GM18498 (cell line): ENCODE results near the gene POLDIP3.

Experiments
- ATAC-seq: cut with Tn5 transposase; IDR thresholded peaks from one replicate; pipeline ENCODE4 v1.9.1; 2021; ENCODE audit warnings: mild to moderate bottlenecking, moderate library complexity; ENCODE audit not compliant: unreplicated experiment

The POLDIP3 gene

DNA sequence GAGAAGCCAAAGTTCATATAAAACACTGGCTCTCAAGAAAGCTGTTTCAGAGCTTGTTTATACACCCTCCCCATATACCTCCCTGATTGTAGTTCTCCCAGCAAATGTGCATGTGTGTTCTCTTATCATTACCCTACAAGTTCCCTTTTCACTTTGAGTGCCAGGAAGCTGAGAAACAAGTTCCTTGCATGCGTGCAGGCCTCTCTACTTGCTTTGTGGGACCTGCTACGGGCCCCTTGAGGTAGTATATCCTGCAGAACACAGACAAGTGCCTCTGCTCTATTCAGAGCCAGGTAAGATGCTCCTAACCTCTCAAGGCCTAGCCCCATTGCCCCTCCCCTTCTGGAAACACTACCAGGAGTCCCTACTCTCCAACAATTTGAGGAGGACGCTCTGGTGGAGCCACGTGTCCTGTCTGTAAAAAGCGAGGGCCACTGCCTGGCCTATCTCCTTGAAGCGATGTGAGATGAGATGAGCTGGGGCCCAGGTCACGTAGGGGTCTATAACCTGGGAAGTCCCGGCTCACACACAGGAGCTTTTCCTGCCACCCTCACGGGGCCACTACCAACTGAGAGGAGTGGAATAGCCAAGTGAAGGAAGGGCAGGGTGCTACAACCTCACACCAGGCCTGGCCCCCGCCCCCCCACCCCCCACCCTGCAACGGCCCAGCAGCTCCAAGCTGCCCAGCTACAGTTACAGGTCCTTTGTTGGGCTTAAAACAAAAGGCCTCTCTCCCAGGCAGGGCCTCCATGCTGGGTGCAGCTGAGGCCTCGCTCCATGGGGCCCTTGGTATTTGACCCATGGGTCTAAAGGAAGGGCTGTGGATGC, 28.3 kb upstream of the POLDIP3 start:
- ATAC-seq = no peak

DNA sequence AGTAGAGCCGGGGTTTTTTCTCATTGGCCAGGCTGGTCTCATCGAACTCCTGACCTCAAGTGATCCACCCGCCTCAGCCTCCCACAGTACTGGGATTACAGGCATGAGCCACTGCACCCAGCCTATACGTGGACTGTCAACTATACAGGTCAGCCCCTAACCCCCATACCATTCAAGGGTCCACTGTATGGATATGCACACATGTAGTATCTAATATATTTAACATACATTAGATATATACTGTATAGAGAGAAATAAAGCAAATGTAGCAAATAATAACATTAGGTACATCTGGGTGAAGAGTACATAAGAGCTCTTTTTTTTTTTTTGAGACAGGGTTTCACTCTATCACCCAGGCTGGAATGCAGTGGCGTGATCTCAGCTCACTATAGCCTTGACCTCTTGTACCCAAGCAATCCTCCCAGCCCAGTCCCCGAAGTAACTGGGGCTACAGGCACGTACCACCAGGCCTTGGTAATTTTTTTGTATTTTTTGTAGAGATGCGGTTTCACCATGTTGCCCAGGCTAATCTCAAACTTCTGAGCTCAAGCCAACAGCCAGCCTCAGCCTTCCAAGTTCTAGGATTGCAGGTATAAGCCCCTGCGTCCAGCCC, 27.2 kb upstream of the POLDIP3 start:
- no peak for ATAC-seq

DNA sequence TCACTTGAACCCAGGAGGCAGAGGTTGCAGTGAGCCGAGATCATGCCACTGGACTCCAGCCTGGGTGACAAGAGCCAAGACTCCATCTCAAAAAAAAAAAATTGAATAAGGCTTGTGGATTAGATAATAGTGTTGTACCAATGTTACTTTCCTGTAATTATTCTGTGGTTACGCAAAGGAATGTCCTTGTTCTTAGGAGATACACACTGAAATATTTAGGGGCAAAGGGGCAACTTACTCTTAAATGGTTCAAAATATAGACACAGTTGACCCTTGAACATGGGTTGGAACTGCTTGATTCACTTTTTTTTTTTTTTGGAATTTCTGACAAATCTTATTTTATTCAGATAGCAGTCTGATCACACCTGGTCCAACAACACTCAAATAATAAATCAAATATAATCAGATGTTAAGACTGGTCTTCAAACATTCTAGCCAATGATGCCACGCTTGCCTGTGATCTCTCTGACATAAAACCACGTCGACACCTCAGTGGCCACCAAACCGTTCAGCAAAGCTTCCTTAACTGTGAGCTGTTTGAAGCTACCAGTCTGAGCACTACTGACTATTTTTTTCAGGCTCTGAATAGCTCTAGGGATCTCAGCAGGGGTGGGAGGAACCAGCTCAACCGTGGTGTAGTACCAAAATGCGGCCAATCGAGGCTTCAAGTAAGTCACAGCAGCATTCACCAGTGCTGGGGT, 25.0 kb upstream of the POLDIP3 start:
- ATAC-seq = no peak

DNA sequence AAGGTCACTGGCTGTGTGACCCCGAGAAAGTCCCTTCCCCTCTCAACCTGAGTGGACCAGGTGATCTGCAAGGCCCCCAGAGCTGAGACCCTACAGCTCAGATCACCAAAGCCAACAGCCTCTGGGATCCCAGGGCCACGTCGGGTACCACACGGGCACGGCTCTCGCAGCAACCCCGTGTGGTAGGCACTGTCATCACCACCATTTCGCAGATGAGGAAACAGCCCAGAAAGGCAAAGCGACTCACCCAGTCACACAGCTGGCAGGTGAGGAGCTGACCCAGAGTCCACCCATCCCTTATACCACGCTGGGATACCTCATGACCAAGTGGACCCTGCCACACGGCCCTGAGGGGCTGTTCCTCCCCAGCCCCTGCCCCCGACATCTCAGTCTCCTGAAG, 22.9 kb upstream of the POLDIP3 start:
- ATAC-seq = no peak

GRCh38 chr22:42636506-42636905, 21.8 kb upstream of the POLDIP3 start:
- ATAC-seq = no peak

- ATAC-seq = no peak
Measured at GRCh38 chr22:42635531-42635930, 20.8 kb upstream of the POLDIP3 start.

DNA sequence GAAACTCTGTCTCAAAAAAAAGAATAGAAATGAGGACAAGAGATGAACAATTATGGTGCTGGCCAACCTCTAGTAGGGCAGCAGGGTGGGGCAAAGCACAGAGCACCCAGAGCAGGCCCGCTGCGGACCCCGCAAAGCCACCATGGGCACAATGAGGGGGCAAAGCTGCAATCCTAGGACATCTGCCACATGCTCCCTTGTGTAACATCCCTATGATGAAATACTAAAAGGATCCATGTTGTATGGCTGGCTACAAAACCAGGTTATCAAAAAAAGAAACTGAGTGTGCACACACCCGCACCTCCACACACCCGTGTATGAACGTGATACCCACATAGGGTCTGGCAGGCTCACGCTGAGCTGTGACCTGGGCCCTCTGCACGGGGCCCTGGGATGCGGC, 18.3 kb upstream of the POLDIP3 start:
- no peak for ATAC-seq

DNA sequence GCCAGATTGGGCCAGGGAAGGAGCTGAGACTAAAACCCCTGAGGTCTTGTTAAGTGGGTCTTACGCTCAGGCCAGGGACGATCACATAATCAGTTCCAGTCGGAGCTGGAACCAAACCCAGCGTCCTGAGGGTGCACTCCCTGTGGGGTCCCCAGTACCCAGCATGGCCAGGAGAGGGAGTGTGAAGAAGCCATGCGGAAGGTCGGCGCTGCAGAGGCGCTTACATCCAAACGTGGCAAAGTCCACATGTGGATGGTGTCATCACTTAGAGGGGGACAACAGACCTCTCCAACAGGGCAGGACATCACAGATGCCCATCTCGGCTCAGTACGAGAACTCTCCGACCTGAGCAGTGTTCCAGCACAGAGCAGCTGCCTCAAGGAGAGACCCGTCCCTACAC, 17.4 kb upstream of the POLDIP3 start:
- no peak for ATAC-seq

DNA sequence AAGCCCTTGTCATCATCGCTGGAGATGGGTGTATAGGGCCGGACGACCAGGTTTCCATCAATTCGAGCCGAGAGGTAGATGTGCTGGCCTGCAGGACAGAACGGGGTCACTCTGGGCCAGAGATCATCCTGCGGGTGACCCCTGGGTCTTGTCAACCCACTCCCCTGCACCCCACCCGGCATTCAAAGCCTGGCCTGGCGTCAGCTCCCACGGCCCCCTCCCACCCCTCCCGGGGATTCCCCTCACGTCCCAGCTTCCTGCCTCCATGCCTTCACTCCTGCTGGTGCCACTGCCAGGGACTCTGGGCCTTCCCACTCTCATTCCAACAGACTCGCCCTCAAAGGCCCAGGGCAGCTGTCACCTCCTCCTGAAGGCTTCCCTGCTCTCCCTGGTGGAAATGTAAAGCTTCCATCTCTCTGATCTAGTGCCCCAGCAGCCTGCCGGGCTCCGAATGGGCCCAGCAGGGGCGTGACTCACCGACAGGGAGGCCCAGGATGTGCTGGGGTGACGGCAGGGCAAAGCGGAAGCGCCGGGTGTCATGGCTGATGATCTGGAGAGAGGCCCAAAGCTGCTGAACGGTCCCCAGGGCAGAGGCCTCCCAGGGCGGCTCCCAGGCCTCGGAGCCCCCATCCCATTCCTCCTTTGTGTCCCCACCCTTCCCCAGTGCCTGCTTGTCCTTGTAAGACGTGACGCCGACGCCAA, 16.4 kb upstream of the POLDIP3 start:
- no peak for ATAC-seq

DNA sequence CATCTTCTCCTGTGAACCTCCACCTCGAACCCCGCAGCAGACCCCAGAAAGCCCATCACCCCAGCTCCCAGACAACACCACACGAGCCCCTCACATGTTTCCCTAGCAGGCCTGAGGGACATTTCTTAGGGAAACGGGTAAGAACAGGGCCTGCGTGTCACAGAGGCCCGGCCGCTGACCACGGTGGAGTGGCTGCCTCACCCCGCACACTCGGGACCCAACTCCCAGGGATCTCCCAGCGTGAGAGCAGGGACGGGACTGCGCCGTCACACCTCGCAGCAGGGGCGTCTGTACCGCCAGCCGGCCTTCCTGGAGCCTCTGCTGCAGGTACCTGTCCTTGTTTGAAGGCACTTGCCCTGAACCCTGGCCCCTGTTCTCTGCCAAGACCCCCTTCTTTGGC, 15.5 kb upstream of the POLDIP3 start:
- ATAC-seq = no peak

DNA sequence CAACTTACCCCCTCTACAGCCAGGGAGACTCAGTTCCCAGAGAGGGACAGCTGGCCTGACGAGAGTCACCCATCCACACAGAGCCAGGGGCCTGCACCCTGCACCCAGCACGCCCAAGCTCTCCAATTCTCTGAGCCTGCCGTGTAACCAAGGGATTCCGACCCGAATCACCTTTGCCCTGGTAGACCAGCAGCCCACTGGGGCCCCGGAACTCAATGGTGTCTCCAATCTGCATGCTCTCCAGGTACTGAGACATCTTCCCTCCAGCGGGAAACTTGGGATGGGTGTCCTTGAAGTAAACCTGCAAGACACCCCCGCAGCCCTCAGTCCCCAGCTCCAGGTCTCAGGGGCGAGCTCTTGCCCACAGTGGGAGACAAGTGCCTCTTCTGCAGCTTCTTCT, 13.3 kb upstream of the POLDIP3 start:
- no peak for ATAC-seq

GRCh38 chr22:42626951-42627625, 12.4 kb upstream of the POLDIP3 start:
- no peak for ATAC-seq

- no peak for ATAC-seq
Measured at GRCh38 chr22:42626431-42626830, 11.7 kb upstream of the POLDIP3 start.

DNA sequence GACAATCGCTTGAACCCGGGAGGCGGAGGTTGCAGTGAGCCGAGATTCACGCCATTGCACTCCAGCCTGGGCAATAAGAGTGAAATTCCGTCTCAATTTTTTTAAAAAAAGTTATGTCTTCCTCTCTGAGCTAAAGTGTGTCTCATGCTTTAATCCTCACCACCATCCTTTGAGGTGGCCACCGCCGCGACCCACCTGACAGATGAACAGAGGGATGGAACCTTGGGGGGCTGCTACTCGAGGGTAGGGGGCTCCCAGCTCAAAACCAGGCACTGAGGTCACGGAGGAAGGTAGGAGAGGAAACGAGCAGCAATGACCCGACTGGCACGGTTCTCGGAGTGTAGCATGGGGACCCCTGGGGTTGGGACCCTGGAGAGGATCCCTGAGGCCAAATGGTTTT, 10.7 kb upstream of the POLDIP3 start:
- ATAC-seq = no peak

- no peak for ATAC-seq
Measured at GRCh38 chr22:42624551-42625106, 9.9 kb upstream of the POLDIP3 start.

DNA sequence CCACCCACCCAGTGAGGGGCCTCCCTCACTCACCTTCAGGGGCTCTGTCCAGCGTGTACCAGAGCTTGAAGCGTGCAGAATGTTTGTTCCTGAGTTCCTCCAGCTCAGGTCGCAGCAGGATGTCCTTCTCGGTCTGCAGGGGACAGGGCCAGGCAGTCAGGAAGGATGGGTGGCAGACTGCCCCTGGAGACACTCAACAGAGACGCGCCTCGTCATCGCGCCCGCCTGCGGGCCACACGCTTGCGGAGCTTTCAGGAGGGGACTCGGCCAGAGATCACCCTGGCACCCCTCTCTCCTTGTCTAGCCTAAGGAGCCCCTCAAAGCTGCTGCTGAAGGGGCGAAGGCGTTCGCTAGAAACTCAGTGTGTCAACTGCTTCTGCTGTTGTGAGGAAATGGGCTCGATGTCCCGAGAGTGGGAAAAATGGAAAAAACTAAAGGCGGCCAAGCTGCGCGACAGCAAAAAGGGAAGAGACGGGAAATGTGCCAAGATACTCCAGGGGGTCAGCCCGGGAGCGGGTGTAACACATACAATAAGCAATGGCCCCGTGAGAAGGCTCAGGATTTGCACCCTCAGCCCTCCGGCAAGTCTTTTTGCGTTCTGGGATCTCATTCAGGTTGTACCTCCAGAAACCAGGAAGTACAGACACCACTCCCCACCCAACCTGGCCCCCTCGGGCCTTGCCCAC, 9.2 kb upstream of the POLDIP3 start:
- ATAC-seq = no peak

DNA sequence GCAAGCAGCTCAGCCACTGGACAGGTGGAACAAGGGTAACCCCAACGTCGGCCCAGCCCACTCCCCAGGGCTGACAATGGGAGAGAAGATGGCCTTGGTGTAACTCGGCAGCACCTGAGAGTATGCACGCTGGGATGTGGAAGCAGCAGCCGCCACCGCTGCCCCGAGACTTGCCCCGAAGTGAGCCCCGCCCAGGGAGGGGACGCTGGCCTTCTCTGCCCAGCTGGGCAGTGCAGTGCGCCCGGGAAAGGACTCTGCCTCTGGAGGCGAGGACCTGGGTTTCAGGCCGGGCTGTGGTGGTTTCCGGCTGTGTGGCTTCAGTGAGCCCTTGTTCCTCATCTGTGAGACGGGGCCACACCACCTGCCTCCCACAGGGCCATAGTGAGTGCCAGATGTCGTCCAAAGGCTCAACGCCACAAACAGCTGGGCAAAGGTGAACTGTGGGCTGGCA, 8.6 kb upstream of the POLDIP3 start:
- ATAC-seq = no peak

DNA sequence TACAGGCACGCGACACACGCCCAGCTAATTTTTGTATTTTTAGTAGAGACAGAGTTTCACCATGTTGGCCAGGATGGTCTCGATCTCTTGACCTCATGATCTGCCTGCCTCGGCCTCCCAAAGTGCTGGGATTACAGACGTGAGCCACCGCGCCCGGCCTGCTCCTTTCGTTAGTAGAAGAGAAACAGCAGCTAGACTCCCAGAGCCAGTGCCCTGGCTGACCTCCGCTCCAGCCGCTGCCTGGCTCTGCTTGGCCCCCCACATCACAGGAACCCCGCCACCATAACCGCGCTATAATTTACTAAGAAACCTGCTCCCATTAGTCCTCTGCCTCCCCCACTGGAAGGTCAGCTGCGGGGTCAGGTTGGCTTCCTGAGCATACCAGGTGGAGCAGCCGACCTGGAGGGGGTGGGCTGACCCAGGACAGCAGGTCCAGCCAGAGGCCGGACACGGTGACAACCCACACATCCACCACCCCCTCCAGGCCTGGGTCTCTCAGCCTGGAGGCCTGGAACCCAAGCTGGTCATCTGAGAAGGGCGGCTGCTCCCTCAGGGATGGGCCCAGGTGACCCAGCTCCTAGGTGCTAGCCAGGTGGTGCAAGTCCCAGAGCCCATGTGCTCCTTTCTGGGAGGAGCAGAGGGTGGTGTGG, 7.5 kb upstream of the POLDIP3 start:
- no peak for ATAC-seq

DNA sequence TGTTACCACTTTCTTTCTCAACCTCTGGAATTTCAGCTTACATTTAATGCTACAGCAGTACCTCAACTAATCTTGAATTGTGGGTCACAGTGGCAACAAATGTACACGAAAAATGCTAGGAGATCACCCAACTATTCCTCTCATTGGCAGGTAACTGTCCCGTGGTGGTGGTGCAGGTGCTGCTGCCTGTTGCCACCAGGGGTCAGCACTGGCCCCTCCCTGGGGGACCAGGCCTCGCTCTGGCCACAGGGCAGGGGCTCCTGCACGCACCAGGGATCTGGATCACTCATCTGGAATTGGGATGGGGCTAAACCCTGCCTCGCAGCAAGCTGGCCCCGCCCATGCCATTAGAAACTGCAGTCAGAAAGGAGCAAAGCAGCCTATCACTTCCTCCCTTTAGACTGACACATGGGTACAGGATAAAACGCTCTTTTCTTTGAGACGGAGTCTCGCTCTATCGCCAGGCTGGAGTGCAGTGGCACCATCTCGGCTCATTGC, 6.9 kb upstream of the POLDIP3 start:
- peak; percentile 43 for ATAC-seq
